Measurements from ENCODE around the gene CMIP. TPM values are rescaled to one million over a fixed set of nuclear protein-coding genes. Genes with fewer than 3 reads are reported as not detected.

CMIP gene
- total and polyA plus RNA-seq, 7 donors = 11.0 to 60.3 (median 20.4) TPM

- 92 to 95% methylated on average over 8 of the region's 8 CpGs for WGBS, 2 donors
- Histone ChIP-seq H3K4me1 (peaks cover 0 to 10% (median 5%) of the 10 kb centered on the region in 4 donors), H3K27me3 (no peaks in the 10 kb centered on the region), H3K4me3 (no peak overlapping the region), H3K36me3 (peaks cover 0 to 6% (median 0%) of the 10 kb centered on the region in 4 donors), H3K9me3 (no peaks in the 10 kb centered on the region), H3K27ac (no peak overlapping the region)
- no peak for TF ChIP-seq POLR2AphosphoS5 (IDR thresholded peaks at IDR 0.05)
- TF ChIP-seq EP300 (IDR thresholded peaks at IDR 0.05) = no peak
- no peak for TF ChIP-seq POLR2A (IDR thresholded peaks at IDR 0.05)
- TF ChIP-seq CTCF (IDR thresholded peaks at IDR 0.05) = no peak
- no peak for DNase-seq
- intact Hi-C loops (cut with DNase I) = no loop called here
These were observed 194.7 kb downstream of the CMIP start for GRCh38 chr16:81639348-81639747.

GRCh38 chr16:81639931-81640680, 195.5 kb downstream of the CMIP start:
- TF ChIP-seq POLR2AphosphoS5 (IDR thresholded peaks at IDR 0.05) = no peak
- no peak for TF ChIP-seq POLR2A (IDR thresholded peaks at IDR 0.05)
- TF ChIP-seq CTCF (IDR thresholded peaks at IDR 0.05) = no peak
- TF ChIP-seq EP300 (IDR thresholded peaks at IDR 0.05) = no peak
- H3K36me3 ChIP-seq = peaks cover 0 to 6% (median 0%) of the 10 kb centered on the region in 4 donors
- DNase-seq = no peak
- no peak overlapping the region for H3K4me3 ChIP-seq
- peaks cover 0 to 8% (median 4%) of the 10 kb centered on the region in 4 donors for H3K4me1 ChIP-seq
- WGBS, 2 donors = 84 to 87% methylated on average over 16 of the region's 16 CpGs
- H3K9me3 ChIP-seq = no peaks in the 10 kb centered on the region
- H3K27me3 ChIP-seq = no peaks in the 10 kb centered on the region
- no peak overlapping the region for H3K27ac ChIP-seq
- intact Hi-C loops (cut with DNase I) = no loop called here

DNA sequence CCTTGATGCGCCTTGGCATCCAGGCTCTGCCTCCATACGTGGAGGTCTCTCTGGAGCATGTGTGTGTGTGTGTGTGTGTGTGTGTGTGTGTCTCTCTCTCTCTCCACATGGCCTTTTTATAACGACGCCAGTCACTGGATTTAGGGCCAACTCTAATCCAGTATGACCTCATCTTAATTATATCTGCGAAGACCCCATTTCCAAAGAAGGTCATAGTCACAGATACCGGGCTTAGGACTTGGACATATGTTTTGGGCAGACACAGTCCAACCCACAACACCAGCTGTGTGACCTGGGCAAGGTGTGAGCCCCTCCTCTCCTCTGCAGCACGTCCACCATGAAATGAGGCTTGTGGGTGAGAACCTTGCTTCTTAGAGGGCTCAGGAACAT, 196.1 kb downstream of the CMIP start:
- no peak for DNase-seq
- H3K4me3 ChIP-seq = no peak overlapping the region
- no peaks in the 10 kb centered on the region for H3K9me3 ChIP-seq
- H3K4me1 ChIP-seq = peaks cover 0 to 12% (median 6%) of the 10 kb centered on the region in 4 donors
- intact Hi-C loops (cut with DNase I) = no loop called here
- H3K27ac ChIP-seq = no peak overlapping the region
- H3K27me3 ChIP-seq = no peaks in the 10 kb centered on the region
- TF ChIP-seq CTCF (IDR thresholded peaks at IDR 0.05) (no peak), POLR2A (IDR thresholded peaks at IDR 0.05) (no peak), POLR2AphosphoS5 (IDR thresholded peaks at IDR 0.05) (no peak), EP300 (IDR thresholded peaks at IDR 0.05) (no peak)
- WGBS, 2 donors = 84 to 89% methylated on average over 7 of the region's 7 CpGs
- H3K36me3 ChIP-seq = peaks cover 0 to 6% (median 0%) of the 10 kb centered on the region in 4 donors

DNA sequence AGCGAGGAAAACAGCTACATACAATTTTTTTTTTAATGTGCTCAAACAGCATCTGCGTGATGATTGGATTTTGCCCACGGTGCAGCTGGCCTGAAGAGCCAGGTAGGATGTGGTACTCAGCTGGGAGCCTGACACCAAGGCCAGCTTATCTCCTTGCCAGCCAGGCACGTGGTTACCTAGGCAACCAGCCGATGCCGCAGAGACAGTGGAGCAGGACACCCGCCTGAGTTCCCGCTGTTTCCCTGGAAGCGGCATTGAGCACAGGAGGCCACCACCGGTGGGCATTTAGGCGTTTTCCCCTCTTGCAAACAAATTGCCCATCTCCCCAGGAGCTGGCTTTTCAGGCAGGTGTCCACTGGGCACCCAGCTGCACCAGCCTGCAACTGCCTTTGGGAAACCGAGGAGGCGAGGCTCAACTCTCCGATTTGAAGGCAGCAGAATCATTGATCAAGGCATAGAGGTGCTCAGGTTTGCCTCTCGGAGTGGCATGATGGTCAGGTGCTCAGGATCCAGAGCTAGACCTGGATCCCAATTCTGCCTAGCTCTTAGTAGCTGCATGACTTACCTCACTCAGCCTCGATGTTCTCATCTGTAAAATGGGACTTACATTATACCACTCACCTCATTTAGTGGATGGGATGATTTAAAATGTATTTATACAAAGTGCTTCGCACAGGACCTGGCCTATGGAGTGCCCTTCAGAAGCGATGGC, 196.9 kb downstream of the CMIP start:
- Histone ChIP-seq H3K4me3 (no peak overlapping the region), H3K4me1 (peaks cover 0 to 21% (median 11%) of the 10 kb centered on the region in 4 donors), H3K27ac (no peak overlapping the region), H3K9me3 (no peaks in the 10 kb centered on the region), H3K36me3 (peaks cover 0 to 6% (median 0%) of the 10 kb centered on the region in 4 donors), H3K27me3 (no peaks in the 10 kb centered on the region)
- no peak for DNase-seq
- 82 to 86% methylated on average over 18 of the region's 18 CpGs for WGBS, 2 donors
- intact Hi-C loops (cut with DNase I) = no loop called here
- TF ChIP-seq EP300 (IDR thresholded peaks at IDR 0.05) = no peak
- no peak for TF ChIP-seq CTCF (IDR thresholded peaks at IDR 0.05)
- TF ChIP-seq POLR2A (IDR thresholded peaks at IDR 0.05) = no peak
- TF ChIP-seq POLR2AphosphoS5 (IDR thresholded peaks at IDR 0.05) = no peak

Data from sigmoid colon (tissue), 7 donors.